Measurements from ENCODE around the gene LRP4.

LRP4 gene

DNA sequence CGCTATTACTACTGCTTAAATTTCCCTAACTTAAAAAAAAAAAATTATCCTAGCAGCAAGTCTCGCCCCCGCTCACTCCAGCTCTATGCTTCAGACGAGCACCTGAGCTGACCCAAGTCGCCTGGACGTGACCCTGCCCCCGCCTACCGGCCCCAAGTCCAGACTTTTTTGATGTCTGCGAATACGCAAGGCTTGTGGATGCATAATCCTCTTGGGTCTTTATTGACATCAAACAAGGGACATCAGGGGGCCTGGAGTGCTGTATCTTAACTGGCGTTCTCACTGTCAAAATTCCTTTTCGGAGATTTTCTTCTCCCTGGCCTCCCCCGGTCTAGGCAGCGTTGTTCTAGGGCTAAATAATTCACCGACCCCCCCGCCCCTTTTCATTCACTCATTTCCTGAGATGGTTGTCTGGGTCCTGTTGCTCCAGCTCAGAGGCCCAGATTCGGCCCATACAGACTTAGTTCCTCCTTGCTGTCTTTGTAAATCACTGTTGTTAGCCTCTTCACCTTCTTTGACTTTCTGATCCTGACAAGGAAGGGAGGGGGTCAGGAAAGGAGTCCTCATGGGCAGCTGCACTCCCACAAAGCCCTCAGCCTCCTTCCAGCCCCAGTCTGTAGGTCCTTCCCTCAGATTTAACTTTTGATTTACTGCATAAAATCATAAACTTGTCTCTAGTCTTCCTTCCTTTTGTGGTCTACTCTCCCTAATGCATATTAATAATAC lies 601 bp upstream of the LRP4 start:
- peak overlapping the region; percentile 64 for H3K27ac ChIP-seq (ENCODE audit: low read length)
- peaks cover 51% of the 10 kb centered on the region for H3K4me1 ChIP-seq (ENCODE audit: control insufficient read depth, insufficient read depth, low read length)
- H3K36me3 ChIP-seq (ENCODE audit: control insufficient read depth in 2 of 2, insufficient read depth in 2 of 2, low read length in 2 of 2), result no peaks in the 10 kb centered on the region
- peak overlapping the region in 1 of 2 donors; percentile 47 for H3K9ac ChIP-seq (ENCODE audit: low read length in 2 of 2)
- H3K4me3 ChIP-seq (ENCODE audit: low read length in 2 of 2), result peak overlapping the region in 1 of 2 donors; percentile 83
- no peaks in the 10 kb centered on the region for H3K27me3 ChIP-seq (ENCODE audit: control insufficient read depth in 1 of 2, insufficient read depth in 2 of 2, low read length in 2 of 2)
- no peaks in the 10 kb centered on the region for H3K9me3 ChIP-seq (ENCODE audit: control insufficient read depth in 2 of 2, low read length in 2 of 2)

DNA sequence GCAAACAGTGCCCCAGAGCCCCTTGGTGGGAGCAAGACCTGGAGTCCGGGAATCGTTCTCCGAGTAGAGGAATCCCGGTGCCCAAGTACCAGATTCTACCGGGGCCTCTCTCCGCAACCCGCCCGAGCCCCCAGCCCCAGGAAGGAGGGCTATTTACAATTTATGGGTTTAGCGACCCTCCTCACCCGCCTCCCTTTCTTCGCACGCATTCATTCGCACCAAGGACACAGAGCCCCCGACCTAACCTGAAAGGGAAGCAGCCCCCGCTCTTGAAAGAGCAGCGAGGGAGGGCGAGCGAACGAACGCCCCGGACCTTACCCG lies 628 bp downstream of the LRP4 start:
- Histone ChIP-seq H3K9me3 (ENCODE audit: control insufficient read depth in 2 of 2, low read length in 2 of 2) (no peaks in the 10 kb centered on the region), H3K4me3 (ENCODE audit: low read length in 2 of 2) (peak overlapping the region; percentile 80 to 83), H3K27me3 (ENCODE audit: control insufficient read depth in 1 of 2, insufficient read depth in 2 of 2, low read length in 2 of 2) (peaks cover 0 to 2% of the 10 kb centered on the region in 2 donors), H3K9ac (ENCODE audit: low read length in 2 of 2) (peak overlapping the region; percentile 74 to 80), H3K36me3 (ENCODE audit: control insufficient read depth in 2 of 2, insufficient read depth in 2 of 2, low read length in 2 of 2) (no peaks in the 10 kb centered on the region), H3K27ac (ENCODE audit: low read length) (peak overlapping the region; percentile 75), H3K4me1 (ENCODE audit: control insufficient read depth, insufficient read depth, low read length) (peaks cover 62% of the 10 kb centered on the region)

DNA sequence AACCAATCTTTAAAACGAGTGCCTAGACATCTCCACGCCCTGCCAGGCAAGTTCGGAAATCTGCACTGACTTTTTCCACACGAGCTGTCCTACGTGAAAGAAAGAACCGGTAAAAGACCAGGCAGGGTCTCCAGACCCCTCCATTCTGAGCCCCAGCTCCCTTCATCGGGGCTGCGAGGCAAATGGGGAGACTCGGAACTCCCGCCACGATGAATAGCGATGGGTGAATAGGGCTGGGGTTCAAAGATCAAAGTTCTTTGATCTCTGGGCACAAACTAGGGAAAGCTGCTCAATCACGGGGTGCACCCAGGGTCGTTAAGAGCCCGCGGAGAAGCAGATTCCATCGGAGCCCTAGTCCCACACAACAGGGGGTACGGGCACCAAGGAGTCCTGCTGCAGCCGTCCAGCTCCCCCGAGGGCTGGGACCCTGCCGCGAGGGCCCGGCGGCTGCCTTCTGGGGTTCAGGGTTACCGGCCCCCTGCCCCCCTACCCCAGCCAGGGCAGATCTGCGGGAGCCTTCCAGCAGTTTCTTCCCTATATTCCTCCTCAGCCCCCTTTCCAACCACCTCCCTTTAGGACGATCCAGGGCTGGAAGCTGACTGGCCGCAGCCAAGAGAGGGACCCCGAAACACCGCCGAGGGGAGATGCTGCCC lies 1.1 kb downstream of the LRP4 start:
- H3K36me3 ChIP-seq (ENCODE audit: control insufficient read depth in 2 of 2, insufficient read depth in 2 of 2, low read length in 2 of 2), result no peaks in the 10 kb centered on the region
- H3K4me1 ChIP-seq (ENCODE audit: control insufficient read depth, insufficient read depth, low read length), result peaks cover 67% of the 10 kb centered on the region
- H3K4me3 ChIP-seq (ENCODE audit: low read length in 2 of 2), result peak overlapping the region; percentile 80 to 83
- H3K27ac ChIP-seq (ENCODE audit: low read length), result peak overlapping the region; percentile 75
- peak overlapping the region; percentile 74 to 80 for H3K9ac ChIP-seq (ENCODE audit: low read length in 2 of 2)
- peaks cover 0 to 2% of the 10 kb centered on the region in 2 donors for H3K27me3 ChIP-seq (ENCODE audit: control insufficient read depth in 1 of 2, insufficient read depth in 2 of 2, low read length in 2 of 2)
- no peaks in the 10 kb centered on the region for H3K9me3 ChIP-seq (ENCODE audit: control insufficient read depth in 2 of 2, low read length in 2 of 2)

DNA sequence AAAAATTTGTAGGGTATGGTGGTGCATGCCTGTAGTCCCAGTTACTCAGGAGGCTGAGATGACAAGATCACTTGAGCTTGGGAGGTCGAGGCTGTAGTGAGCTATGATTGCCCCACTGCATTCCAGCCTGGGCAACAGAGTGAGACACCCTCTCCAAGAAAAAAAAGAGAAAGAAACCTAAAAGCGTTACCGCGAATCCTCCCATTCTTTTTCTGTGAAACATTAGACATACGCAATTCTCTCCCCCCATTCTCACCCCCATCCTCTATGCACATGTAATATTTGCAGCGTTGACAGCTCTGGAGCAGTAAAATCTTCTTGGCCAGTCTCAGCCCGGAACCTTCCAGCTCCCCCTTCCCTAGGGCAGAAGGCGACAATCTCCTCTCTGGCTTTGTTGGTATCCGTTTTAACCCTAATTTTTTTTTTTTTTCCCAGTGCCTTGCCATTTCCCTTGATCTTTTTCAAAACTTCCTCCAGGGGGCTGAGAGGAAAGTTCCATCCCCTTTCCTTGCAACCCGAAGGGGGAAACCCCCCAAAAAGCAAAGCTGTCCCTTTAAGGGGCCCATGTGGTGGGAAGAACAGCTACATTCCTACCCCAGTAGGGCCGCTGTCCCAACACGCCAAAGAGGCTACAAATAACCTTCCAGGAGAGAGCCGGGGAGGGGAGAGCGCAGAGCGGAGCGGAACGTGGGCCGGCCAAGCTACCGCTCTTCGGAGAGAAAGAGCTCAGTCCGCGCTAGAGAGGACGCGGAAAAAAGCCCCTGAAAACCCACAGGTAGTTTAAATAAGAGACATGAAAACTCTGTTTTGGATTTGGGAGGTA lies 1.9 kb downstream of the LRP4 start:
- Histone ChIP-seq H3K36me3 (ENCODE audit: control insufficient read depth in 2 of 2, insufficient read depth in 2 of 2, low read length in 2 of 2) (no peaks in the 10 kb centered on the region), H3K9ac (ENCODE audit: low read length in 2 of 2) (peak overlapping the region; percentile 74 to 80), H3K4me1 (ENCODE audit: control insufficient read depth, insufficient read depth, low read length) (peaks cover 66% of the 10 kb centered on the region), H3K9me3 (ENCODE audit: control insufficient read depth in 2 of 2, low read length in 2 of 2) (no peaks in the 10 kb centered on the region), H3K27me3 (ENCODE audit: control insufficient read depth in 1 of 2, insufficient read depth in 2 of 2, low read length in 2 of 2) (peaks cover 0 to 2% of the 10 kb centered on the region in 2 donors), H3K27ac (ENCODE audit: low read length) (peak overlapping the region; percentile 75), H3K4me3 (ENCODE audit: low read length in 2 of 2) (peak overlapping the region; percentile 80 to 83)

DNA sequence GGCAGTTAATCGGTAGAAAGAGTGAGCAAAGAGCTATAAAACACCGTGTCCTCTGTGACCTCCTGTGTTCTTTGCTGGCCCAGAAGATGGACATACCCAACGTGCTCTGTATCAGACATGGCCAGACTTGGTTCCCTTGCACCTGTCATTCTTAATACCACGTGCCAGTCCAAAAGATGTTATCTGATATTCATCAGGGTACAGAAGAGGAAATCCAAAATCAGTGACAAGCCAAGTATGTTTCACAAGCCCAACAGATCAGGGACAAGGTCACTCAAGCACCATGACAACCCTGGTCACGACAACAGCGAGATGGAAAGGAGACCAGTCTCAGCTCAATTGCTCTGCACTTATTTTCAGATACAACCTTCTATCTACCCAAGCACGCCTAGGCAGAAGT lies 3.4 kb downstream of the LRP4 start:
- H3K27me3 ChIP-seq (ENCODE audit: control insufficient read depth in 1 of 2, insufficient read depth in 2 of 2, low read length in 2 of 2), result peaks cover 0 to 2% of the 10 kb centered on the region in 2 donors
- peaks cover 54% of the 10 kb centered on the region for H3K4me1 ChIP-seq (ENCODE audit: control insufficient read depth, insufficient read depth, low read length)
- H3K9ac ChIP-seq (ENCODE audit: low read length in 2 of 2), result no peak overlapping the region
- no peaks in the 10 kb centered on the region for H3K9me3 ChIP-seq (ENCODE audit: control insufficient read depth in 2 of 2, low read length in 2 of 2)
- H3K4me3 ChIP-seq (ENCODE audit: low read length in 2 of 2), result no peak overlapping the region
- H3K27ac ChIP-seq (ENCODE audit: low read length), result peak overlapping the region; percentile 37
- no peaks in the 10 kb centered on the region for H3K36me3 ChIP-seq (ENCODE audit: control insufficient read depth in 2 of 2, insufficient read depth in 2 of 2, low read length in 2 of 2)

DNA sequence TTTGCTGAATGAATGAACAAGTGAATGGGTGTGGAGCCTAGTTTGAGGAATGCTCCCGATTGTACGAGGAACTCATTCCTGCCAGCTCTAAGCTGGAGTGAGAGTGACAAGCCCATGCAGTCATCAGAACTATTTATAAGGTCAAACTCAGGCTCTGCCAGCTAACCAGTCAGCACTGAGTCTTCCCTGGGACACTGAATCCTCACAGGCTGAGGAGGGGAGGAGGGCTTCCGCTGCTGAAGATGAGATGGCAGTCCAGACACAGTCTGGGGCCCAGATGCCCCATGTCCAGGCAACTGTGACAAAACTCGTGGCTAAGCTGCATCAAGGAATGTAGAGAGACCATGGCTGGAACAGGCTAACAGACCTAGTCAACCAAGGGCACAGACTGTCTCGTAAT lies 4.0 kb downstream of the LRP4 start:
- no peaks in the 10 kb centered on the region for H3K36me3 ChIP-seq (ENCODE audit: control insufficient read depth in 2 of 2, insufficient read depth in 2 of 2, low read length in 2 of 2)
- peak overlapping the region; percentile 37 for H3K27ac ChIP-seq (ENCODE audit: low read length)
- H3K27me3 ChIP-seq (ENCODE audit: control insufficient read depth in 1 of 2, insufficient read depth in 2 of 2, low read length in 2 of 2), result peaks cover 0 to 2% of the 10 kb centered on the region in 2 donors
- H3K9me3 ChIP-seq (ENCODE audit: control insufficient read depth in 2 of 2, low read length in 2 of 2), result no peaks in the 10 kb centered on the region
- no peak overlapping the region for H3K9ac ChIP-seq (ENCODE audit: low read length in 2 of 2)
- H3K4me1 ChIP-seq (ENCODE audit: control insufficient read depth, insufficient read depth, low read length), result peaks cover 53% of the 10 kb centered on the region
- H3K4me3 ChIP-seq (ENCODE audit: low read length in 2 of 2), result peak overlapping the region in 1 of 2 donors; percentile 40

DNA sequence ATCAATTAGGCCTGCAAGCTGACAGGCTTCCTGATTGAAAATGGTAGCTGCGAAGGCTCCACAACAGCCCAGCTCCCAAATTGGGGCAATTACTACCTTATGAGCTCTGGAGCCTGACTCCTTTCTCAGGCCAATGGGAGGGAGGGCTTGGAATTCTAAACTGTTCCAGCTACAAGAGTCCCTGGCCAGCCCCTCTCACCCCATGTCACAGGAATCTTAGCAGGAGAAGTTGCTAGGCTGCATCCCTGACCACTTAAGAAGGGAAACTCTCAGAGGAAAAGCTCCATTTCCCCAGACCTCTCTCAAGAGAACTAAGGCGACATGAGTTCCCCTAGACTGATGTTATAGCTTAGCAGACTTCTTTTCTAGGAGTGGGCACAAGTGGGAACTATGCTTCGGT lies 4.9 kb downstream of the LRP4 start:
- H3K4me1 ChIP-seq (ENCODE audit: control insufficient read depth, insufficient read depth, low read length), result peaks cover 45% of the 10 kb centered on the region
- no peak overlapping the region for H3K4me3 ChIP-seq (ENCODE audit: low read length in 2 of 2)
- H3K27me3 ChIP-seq (ENCODE audit: control insufficient read depth in 1 of 2, insufficient read depth in 2 of 2, low read length in 2 of 2), result peaks cover 0 to 2% of the 10 kb centered on the region in 2 donors
- H3K9me3 ChIP-seq (ENCODE audit: control insufficient read depth in 2 of 2, low read length in 2 of 2), result no peaks in the 10 kb centered on the region
- no peak overlapping the region for H3K9ac ChIP-seq (ENCODE audit: low read length in 2 of 2)
- no peaks in the 10 kb centered on the region for H3K36me3 ChIP-seq (ENCODE audit: control insufficient read depth in 2 of 2, insufficient read depth in 2 of 2, low read length in 2 of 2)
- H3K27ac ChIP-seq (ENCODE audit: low read length), result peak overlapping the region; percentile 3

DNA sequence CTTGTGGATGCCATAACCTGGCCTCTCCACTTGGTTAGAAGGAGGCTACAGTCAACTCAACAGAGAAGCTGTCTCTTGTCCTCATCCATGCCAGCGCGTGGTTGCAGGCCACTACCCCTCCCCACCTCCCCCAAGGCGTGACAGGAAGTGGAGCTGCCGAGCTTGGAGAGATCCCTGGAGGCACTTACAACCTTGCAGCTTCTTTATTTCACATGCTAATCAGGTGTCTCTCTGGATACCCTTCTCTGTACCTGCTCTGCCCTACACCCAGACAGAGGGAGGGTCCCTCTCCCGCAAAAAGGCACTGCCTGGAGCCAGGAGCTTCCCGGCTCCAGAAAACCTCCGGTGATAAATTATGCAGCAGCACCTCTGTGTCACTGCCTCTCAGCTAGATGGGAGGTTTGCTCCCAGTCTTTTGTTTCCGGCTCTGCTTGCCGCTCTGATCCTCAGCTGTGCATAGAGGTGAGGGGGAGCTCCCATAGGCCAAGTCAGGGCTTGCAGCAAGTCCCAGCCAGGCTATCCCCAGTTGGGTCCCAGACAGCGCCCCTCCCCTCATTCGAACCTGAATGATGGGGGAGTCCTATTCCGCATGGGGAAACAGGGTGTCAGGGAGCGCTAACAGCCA lies 5.7 kb downstream of the LRP4 start:
- Histone ChIP-seq H3K9ac (ENCODE audit: low read length in 2 of 2) (no peak overlapping the region), H3K4me3 (ENCODE audit: low read length in 2 of 2) (peak overlapping the region in 1 of 2 donors; percentile 35), H3K36me3 (ENCODE audit: control insufficient read depth in 2 of 2, insufficient read depth in 2 of 2, low read length in 2 of 2) (no peaks in the 10 kb centered on the region), H3K4me1 (ENCODE audit: control insufficient read depth, insufficient read depth, low read length) (peaks cover 42% of the 10 kb centered on the region), H3K9me3 (ENCODE audit: control insufficient read depth in 2 of 2, low read length in 2 of 2) (no peaks in the 10 kb centered on the region), H3K27me3 (ENCODE audit: control insufficient read depth in 1 of 2, insufficient read depth in 2 of 2, low read length in 2 of 2) (peaks cover 0 to 2% of the 10 kb centered on the region in 2 donors), H3K27ac (ENCODE audit: low read length) (no peak overlapping the region)

DNA sequence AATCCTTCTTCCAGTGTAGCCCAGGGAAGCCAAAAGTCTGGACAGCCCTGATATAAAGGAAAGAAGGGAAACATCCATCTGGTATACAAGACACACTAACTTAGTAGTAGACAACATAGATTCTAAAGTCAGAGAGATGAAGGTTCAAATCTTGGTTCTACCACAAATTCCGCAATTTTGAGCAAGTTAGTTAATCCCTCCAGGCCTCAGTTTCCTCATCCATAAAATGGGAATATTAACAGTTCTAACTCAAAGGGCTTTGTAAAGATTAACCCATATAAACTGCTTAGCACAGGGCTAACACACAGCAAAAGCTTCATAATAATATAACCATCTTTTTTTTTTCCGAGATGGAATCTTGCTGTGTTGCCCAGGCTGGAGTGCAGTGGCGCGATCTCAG lies 10.7 kb downstream of the LRP4 start:
- Histone ChIP-seq H3K36me3 (ENCODE audit: control insufficient read depth in 2 of 2, insufficient read depth in 2 of 2, low read length in 2 of 2) (no peaks in the 10 kb centered on the region), H3K27me3 (ENCODE audit: control insufficient read depth in 1 of 2, insufficient read depth in 2 of 2, low read length in 2 of 2) (no peaks in the 10 kb centered on the region), H3K4me1 (ENCODE audit: control insufficient read depth, insufficient read depth, low read length) (peaks cover 12% of the 10 kb centered on the region), H3K9ac (ENCODE audit: low read length in 2 of 2) (no peak overlapping the region), H3K4me3 (ENCODE audit: low read length in 2 of 2) (no peak overlapping the region), H3K27ac (ENCODE audit: low read length) (no peak overlapping the region), H3K9me3 (ENCODE audit: control insufficient read depth in 2 of 2, low read length in 2 of 2) (no peaks in the 10 kb centered on the region)

DNA sequence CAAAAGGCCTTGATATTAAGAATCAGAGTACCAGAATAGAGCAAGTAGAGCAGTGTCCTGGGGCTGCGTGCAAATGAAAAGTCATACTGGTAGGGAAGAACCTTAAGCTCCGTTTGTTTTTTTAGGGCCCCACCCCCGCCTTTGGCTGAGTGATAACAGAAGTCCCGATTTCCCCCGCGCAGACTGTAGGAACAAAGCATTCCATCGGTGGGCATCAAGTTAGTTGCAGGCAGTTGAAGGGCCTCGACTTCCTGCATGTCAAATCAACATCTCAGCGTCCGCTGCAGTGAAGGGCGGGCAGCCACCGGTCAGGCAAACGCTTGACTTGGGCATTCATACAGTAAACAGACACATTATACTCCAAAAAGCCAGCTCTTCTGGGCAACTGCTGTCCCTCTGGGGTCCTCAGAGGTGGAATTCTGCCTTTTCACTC lies 11.7 kb downstream of the LRP4 start:
- H3K36me3 ChIP-seq (ENCODE audit: control insufficient read depth in 2 of 2, insufficient read depth in 2 of 2, low read length in 2 of 2), result no peaks in the 10 kb centered on the region
- H3K27me3 ChIP-seq (ENCODE audit: control insufficient read depth in 1 of 2, insufficient read depth in 2 of 2, low read length in 2 of 2), result no peaks in the 10 kb centered on the region
- no peaks in the 10 kb centered on the region for H3K9me3 ChIP-seq (ENCODE audit: control insufficient read depth in 2 of 2, low read length in 2 of 2)
- H3K9ac ChIP-seq (ENCODE audit: low read length in 2 of 2), result no peak overlapping the region
- peak overlapping the region in 1 of 2 donors; percentile 40 for H3K4me3 ChIP-seq (ENCODE audit: low read length in 2 of 2)
- peak overlapping the region; percentile 18 for H3K27ac ChIP-seq (ENCODE audit: low read length)
- H3K4me1 ChIP-seq (ENCODE audit: control insufficient read depth, insufficient read depth, low read length), result peaks cover 8% of the 10 kb centered on the region
